GM23338 (cell line): ENCODE data around the gene DLG2. TPM values are rescaled to one million over a fixed set of nuclear protein-coding genes. Genes with fewer than 3 reads are reported as not detected.

Experiments
- ATAC-seq: fragments of 200-7000 bp; cut with Tn5 transposase; 3 replicates; pipeline ENCODE4 v1.9.1; 2020
- DNase-seq: peaks from one replicate; pipeline ENCODE4 v3.0.0-alpha.2; 2015; ENCODE audit warnings: low spot score
- H2AFZ ChIP-seq: fragments of 200-600 bp; sonication (generic); 2 replicates; pipeline ENCODE4 v1.8.0; 2016; ENCODE audit warnings: antibody characterized with exemption, mild to moderate bottlenecking, moderate library complexity
- H3F3A ChIP-seq: fragments of 200-600 bp; sonication (generic); replicated peaks from 2 replicates; pipeline ENCODE4 v1.8.0; 2017; ENCODE audit warnings: antibody characterized with exemption, mixed run types, low read depth
- H3K27ac ChIP-seq: fragments of 200-600 bp; sonication (generic); 2 replicates; pipeline ENCODE4 v1.6.1; 2016; ENCODE audit warnings: low read depth
- H3K27me3 ChIP-seq: fragments of 200-600 bp; sonication (generic); 2 replicates; pipeline ENCODE4 v1.8.0; 2016; ENCODE audit warnings: mild to moderate bottlenecking, mixed run types, moderate library complexity; ENCODE audit not compliant: insufficient read depth
- H3K36me3 ChIP-seq: fragments of 200-600 bp; sonication (generic); 2 replicates; pipeline ENCODE4 v1.8.0; 2016; ENCODE audit warnings: mild to moderate bottlenecking; ENCODE audit not compliant: insufficient read depth
- H3K4me1 ChIP-seq: fragments of 200-600 bp; sonication (generic); 2 replicates; pipeline ENCODE4 v1.8.0; 2016; ENCODE audit warnings: mild to moderate bottlenecking, moderate library complexity; ENCODE audit not compliant: insufficient read depth
- H3K4me2 ChIP-seq: fragments of 200-600 bp; sonication (generic); 2 replicates; pipeline ENCODE4 v1.7.1; 2017; ENCODE audit warnings: mixed run types
- H3K4me3 ChIP-seq: fragments of 200-600 bp; sonication (generic); 2 replicates; pipeline ENCODE4 v1.6.1; 2016; ENCODE audit warnings: mixed run types
- H3K79me2 ChIP-seq: fragments of 200-600 bp; sonication (generic); replicated peaks from 2 replicates; pipeline ENCODE4 v1.8.0; 2017; ENCODE audit warnings: mild to moderate bottlenecking; ENCODE audit not compliant: insufficient read depth
- H3K9me2 ChIP-seq: fragments of 200-600 bp; sonication (generic); 2 replicates; pipeline ENCODE4 v1.8.0; 2017; ENCODE audit not compliant: insufficient read depth
- H4K20me1 ChIP-seq: fragments of 200-600 bp; sonication (generic); replicated peaks from 2 replicates; pipeline ENCODE4 v1.8.0; 2017; ENCODE audit warnings: mild to moderate bottlenecking; ENCODE audit not compliant: insufficient read depth
- H3K27ac Mint-ChIP-seq: 2 replicates; pipeline ENCODE4 v1.8.0; 2020; ENCODE audit warnings: inconsistent platforms, mild to moderate bottlenecking, moderate library complexity, mixed read lengths
- H3K27me3 Mint-ChIP-seq: 3 replicates; pipeline ENCODE4 v1.8.0; 2022; ENCODE audit warnings: low read depth, mild to moderate bottlenecking, moderate library complexity, mixed read lengths, inconsistent platforms; ENCODE audit not compliant: insufficient read depth, poor library complexity
- H3K36me3 Mint-ChIP-seq: 3 replicates; pipeline ENCODE4 v1.8.0; 2021; ENCODE audit warnings: low read depth, mild to moderate bottlenecking, inconsistent platforms, moderate library complexity, mixed read lengths
- H3K4me1 Mint-ChIP-seq: 3 replicates; pipeline ENCODE4 v1.8.0; 2020; ENCODE audit warnings: mild to moderate bottlenecking, inconsistent platforms, mixed read lengths
- H3K4me3 Mint-ChIP-seq: 3 replicates; pipeline ENCODE4 v1.8.0; 2021; ENCODE audit warnings: moderate library complexity, mild to moderate bottlenecking, inconsistent platforms, mixed read lengths
- H3K9me3 Mint-ChIP-seq: 3 replicates; pipeline ENCODE4 v1.8.0; 2020; ENCODE audit warnings: moderate library complexity, mild to moderate bottlenecking, inconsistent platforms, mixed read lengths
- CREB1 ChIP-seq: fragments of 250-450 bp; sonication (Bioruptor Pico); IDR thresholded peaks from 2 replicates; pipeline ENCODE4 v1.5.0; 2020; ENCODE audit warnings: low read depth, mild to moderate bottlenecking, moderate library complexity
- CTCF ChIP-seq, 2 experiments: fragments of 200-600 bp in 1 of 2; sonication (generic) in 1 of 2; conservative IDR thresholded peaks; 2 replicates each; pipeline versions ENCODE4 v1.5.1 to v1.6.1; 2016 to 2017; ENCODE audit warnings: antibody characterized with exemption in 2 of 2, low read depth in 2 of 2, mild to moderate bottlenecking in 2 of 2, moderate library complexity in 1 of 2
- ETS1 ChIP-seq: IDR thresholded peaks from 2 replicates; pipeline ENCODE4 v1.6.1; 2016; ENCODE audit warnings: antibody characterized with exemption
- EZH2 ChIP-seq: fragments of 200-600 bp; sonication (generic); IDR thresholded peaks from one replicate; pipeline ENCODE4 v1.8.0; 2017; ENCODE audit warnings: antibody characterized with exemption, mild to moderate bottlenecking, low read depth; ENCODE audit not compliant: unreplicated experiment
- EZH2phosphoT487 ChIP-seq: fragments of 200-600 bp; sonication (generic); IDR thresholded peaks from one replicate; pipeline ENCODE4 v1.8.1; 2018; ENCODE audit warnings: antibody characterized with exemption; ENCODE audit not compliant: unreplicated experiment
- JUNB ChIP-seq: IDR thresholded peaks from one replicate; pipeline ENCODE4 v1.6.1; 2016; ENCODE audit warnings: antibody characterized with exemption; ENCODE audit not compliant: unreplicated experiment
- NANOG ChIP-seq: IDR thresholded peaks from 2 replicates; pipeline ENCODE4 v1.6.1; 2016; ENCODE audit warnings: antibody characterized with exemption, borderline replicate concordance
- POLR2AphosphoS5 ChIP-seq: IDR thresholded peaks from 2 replicates; pipeline ENCODE4 v1.6.1; 2016; ENCODE audit warnings: antibody characterized with exemption, low read depth
- STAT1 ChIP-seq: IDR thresholded peaks from one replicate; pipeline ENCODE4 v1.6.1; 2016; ENCODE audit warnings: antibody characterized with exemption; ENCODE audit not compliant: unreplicated experiment
- ZNF114 ChIP-seq: fragments of 250-450 bp; sonication (Bioruptor Pico); IDR thresholded peaks from 2 replicates; pipeline ENCODE4 v1.5.0; 2020; ENCODE audit warnings: mild to moderate bottlenecking, moderate library complexity
- ZNF331 ChIP-seq: fragments of 250-450 bp; sonication (Bioruptor Pico); IDR thresholded peaks from 2 replicates; pipeline ENCODE4 v1.5.0; 2020; ENCODE audit warnings: low read depth, mild to moderate bottlenecking, moderate library complexity
- polyA plus RNA-seq: library from polyadenylated mRNA; unstranded; fragments of >200 nt; fragmentation: Nextera tagmentation; extraction: Ambion mirVana; gene quantifications from 2 replicates; pipeline ENCODE4 v1.2.1, GENCODE V29; 2016
- total RNA-seq: library from RNA; depleted of rRNA; stranded (reverse); fragments of >200 nt; shearing (Covaris generic); gene quantifications from 2 replicates; pipeline ENCODE4 v1.2.3, GENCODE V29; 2014
- TF ChIP-seq, protein P1 (sequence below): fragments of 250-450 bp; sonication (Bioruptor Pico); IDR thresholded peaks from 2 replicates; pipeline ENCODE4 v1.5.0; 2020; ENCODE audit warnings: mild to moderate bottlenecking, moderate library complexity
- TF ChIP-seq, protein P2 (sequence below): IDR thresholded peaks from one replicate; pipeline ENCODE4 v1.6.1; 2018; ENCODE audit warnings: antibody characterized with exemption; ENCODE audit not compliant: unreplicated experiment

DLG2 gene
- total and polyA plus RNA-seq, 2 experiments from 2014 or later, result 19.8 to 21.5 TPM

DNA sequence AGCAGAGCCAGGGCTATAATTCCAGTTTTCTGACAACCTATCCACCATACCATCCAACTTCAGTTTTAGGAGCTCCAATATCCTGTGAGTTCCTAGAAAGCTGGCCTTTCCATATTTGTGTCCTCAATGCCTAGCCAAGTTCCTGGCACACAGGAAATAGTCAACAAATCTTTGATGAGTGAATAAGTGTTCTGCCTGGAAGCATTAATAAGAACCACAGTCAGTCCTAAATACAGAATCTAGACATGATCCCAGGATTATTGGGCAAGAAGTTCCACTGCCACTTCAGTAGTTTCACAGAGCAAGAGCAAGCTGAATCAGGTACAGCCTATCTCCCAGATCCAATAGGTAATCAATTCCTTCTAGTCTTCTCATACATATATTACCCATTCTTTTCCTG, 942.0 kb downstream of the DLG2 start:
- no peak for DNase-seq
- Mint-ChIP-seq H3K9me3 (no peaks in the 10 kb centered on the region), H3K36me3 (no peaks in the 10 kb centered on the region), H3K4me1 (peaks cover 33% of the 10 kb centered on the region), H3K27ac (no peak overlapping the region), H3K4me3 (no peak overlapping the region), H3K27me3 (peaks cover 2% of the 10 kb centered on the region)
- TF ChIP-seq NANOG, result no peak
- no peak for TF ChIP-seq STAT1
- no peak for TF ChIP-seq CREB1 (CRISPR knock-in tag)
- no peak for TF ChIP-seq ZNF114 (CRISPR knock-in tag)
- TF ChIP-seq ETS1, result no peak
- no peak for TF ChIP-seq EZH2
- TF ChIP-seq EZH2phosphoT487, result no peak
- no peak for TF ChIP-seq POLR2AphosphoS5
- TF ChIP-seq, protein P1, sequence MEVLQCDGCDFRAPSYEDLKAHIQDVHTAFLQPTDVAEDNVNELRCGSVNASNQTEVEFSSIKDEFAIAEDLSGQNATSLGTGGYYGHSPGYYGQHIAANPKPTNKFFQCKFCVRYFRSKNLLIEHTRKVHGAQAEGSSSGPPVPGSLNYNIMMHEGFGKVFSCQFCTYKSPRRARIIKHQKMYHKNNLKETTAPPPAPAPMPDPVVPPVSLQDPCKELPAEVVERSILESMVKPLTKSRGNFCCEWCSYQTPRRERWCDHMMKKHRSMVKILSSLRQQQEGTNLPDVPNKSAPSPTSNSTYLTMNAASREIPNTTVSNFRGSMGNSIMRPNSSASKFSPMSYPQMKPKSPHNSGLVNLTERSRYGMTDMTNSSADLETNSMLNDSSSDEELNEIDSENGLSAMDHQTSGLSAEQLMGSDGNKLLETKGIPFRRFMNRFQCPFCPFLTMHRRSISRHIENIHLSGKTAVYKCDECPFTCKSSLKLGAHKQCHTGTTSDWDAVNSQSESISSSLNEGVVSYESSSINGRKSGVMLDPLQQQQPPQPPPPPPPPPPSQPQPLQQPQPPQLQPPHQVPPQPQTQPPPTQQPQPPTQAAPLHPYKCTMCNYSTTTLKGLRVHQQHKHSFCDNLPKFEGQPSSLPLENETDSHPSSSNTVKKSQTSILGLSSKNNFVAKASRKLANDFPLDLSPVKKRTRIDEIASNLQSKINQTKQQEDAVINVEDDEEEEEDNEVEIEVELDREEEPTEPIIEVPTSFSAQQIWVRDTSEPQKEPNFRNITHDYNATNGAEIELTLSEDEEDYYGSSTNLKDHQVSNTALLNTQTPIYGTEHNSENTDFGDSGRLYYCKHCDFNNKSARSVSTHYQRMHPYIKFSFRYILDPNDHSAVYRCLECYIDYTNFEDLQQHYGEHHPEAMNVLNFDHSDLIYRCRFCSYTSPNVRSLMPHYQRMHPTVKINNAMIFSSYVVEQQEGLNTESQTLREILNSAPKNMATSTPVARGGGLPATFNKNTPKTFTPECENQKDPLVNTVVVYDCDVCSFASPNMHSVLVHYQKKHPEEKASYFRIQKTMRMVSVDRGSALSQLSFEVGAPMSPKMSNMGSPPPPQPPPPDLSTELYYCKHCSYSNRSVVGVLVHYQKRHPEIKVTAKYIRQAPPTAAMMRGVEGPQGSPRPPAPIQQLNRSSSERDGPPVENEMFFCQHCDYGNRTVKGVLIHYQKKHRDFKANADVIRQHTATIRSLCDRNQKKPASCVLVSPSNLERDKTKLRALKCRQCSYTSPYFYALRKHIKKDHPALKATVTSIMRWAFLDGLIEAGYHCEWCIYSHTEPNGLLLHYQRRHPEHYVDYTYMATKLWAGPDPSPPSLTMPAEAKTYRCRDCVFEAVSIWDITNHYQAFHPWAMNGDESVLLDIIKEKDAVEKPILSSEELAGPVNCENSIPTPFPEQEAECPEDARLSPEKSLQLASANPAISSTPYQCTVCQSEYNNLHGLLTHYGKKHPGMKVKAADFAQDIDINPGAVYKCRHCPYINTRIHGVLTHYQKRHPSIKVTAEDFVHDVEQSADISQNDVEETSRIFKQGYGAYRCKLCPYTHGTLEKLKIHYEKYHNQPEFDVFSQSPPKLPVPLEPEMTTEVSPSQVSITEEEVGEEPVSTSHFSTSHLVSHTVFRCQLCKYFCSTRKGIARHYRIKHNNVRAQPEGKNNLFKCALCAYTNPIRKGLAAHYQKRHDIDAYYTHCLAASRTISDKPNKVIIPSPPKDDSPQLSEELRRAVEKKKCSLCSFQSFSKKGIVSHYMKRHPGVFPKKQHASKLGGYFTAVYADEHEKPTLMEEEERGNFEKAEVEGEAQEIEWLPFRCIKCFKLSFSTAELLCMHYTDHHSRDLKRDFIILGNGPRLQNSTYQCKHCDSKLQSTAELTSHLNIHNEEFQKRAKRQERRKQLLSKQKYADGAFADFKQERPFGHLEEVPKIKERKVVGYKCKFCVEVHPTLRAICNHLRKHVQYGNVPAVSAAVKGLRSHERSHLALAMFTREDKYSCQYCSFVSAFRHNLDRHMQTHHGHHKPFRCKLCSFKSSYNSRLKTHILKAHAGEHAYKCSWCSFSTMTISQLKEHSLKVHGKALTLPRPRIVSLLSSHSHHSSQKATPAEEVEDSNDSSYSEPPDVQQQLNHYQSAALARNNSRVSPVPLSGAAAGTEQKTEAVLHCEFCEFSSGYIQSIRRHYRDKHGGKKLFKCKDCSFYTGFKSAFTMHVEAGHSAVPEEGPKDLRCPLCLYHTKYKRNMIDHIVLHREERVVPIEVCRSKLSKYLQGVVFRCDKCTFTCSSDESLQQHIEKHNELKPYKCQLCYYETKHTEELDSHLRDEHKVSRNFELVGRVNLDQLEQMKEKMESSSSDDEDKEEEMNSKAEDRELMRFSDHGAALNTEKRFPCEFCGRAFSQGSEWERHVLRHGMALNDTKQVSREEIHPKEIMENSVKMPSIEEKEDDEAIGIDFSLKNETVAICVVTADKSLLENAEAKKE (CRISPR knock-in tag), result no peak
- TF ChIP-seq, protein P2, sequence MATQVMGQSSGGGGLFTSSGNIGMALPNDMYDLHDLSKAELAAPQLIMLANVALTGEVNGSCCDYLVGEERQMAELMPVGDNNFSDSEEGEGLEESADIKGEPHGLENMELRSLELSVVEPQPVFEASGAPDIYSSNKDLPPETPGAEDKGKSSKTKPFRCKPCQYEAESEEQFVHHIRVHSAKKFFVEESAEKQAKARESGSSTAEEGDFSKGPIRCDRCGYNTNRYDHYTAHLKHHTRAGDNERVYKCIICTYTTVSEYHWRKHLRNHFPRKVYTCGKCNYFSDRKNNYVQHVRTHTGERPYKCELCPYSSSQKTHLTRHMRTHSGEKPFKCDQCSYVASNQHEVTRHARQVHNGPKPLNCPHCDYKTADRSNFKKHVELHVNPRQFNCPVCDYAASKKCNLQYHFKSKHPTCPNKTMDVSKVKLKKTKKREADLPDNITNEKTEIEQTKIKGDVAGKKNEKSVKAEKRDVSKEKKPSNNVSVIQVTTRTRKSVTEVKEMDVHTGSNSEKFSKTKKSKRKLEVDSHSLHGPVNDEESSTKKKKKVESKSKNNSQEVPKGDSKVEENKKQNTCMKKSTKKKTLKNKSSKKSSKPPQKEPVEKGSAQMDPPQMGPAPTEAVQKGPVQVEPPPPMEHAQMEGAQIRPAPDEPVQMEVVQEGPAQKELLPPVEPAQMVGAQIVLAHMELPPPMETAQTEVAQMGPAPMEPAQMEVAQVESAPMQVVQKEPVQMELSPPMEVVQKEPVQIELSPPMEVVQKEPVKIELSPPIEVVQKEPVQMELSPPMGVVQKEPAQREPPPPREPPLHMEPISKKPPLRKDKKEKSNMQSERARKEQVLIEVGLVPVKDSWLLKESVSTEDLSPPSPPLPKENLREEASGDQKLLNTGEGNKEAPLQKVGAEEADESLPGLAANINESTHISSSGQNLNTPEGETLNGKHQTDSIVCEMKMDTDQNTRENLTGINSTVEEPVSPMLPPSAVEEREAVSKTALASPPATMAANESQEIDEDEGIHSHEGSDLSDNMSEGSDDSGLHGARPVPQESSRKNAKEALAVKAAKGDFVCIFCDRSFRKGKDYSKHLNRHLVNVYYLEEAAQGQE, result no peak
- TF ChIP-seq ZNF331 (CRISPR knock-in tag), result no peak
- TF ChIP-seq CTCF (conservative IDR thresholded peaks at IDR 0.05; ENCODE audit: low read depth in 2 of 2), result no peak
- TF ChIP-seq JUNB, result no peak
- Histone ChIP-seq H3K4me3 (no peak overlapping the region), H3K9me2 (no peaks in the 10 kb centered on the region), H3K27ac (no peak overlapping the region), H3F3A (no peaks in the 10 kb centered on the region), H3K79me2 (no peaks in the 10 kb centered on the region), H3K4me1 (no peaks in the 10 kb centered on the region), H2AFZ (no peak overlapping the region), H3K27me3 (no peaks in the 10 kb centered on the region), H3K4me2 (no peak overlapping the region), H3K36me3 (no peaks in the 10 kb centered on the region), H4K20me1 (no peaks in the 10 kb centered on the region)
- no peak for ATAC-seq
